Mesendoderm (in vitro differentiated cells): ENCODE data around the gene MESP1.

Experiments
- DNase-seq: peaks from one replicate; pipeline ENCODE4 v3.0.0; 2013
- H2AK5ac ChIP-seq: 2 replicates; pipeline ENCODE4 v1.6.1; 2013; ENCODE audit warnings: low read length, inconsistent platforms
- H2BK120ac ChIP-seq: 2 replicates; pipeline ENCODE4 v1.6.1; 2013; ENCODE audit warnings: low read depth, mild to moderate bottlenecking, low read length, moderate library complexity, mixed read lengths
- H2BK15ac ChIP-seq: replicated peaks from 2 replicates; pipeline ENCODE4 v1.6.1; 2013; ENCODE audit warnings: low read depth, mild to moderate bottlenecking, moderate library complexity
- H2BK5ac ChIP-seq: 2 replicates; pipeline ENCODE4 v1.6.1; 2013; ENCODE audit warnings: low read length, inconsistent platforms
- H3K18ac ChIP-seq: 2 replicates; pipeline ENCODE4 v1.6.1; 2013; ENCODE audit warnings: mild to moderate bottlenecking, low read length, mixed read lengths
- H3K23ac ChIP-seq: one replicate; pipeline ENCODE4 v1.6.1; 2013; ENCODE audit warnings: low read length
- H3K27ac ChIP-seq: 2 replicates; pipeline ENCODE4 v1.5.1; 2013; ENCODE audit warnings: low read depth, mild to moderate bottlenecking, inconsistent platforms, low read length, moderate library complexity
- H3K27me3 ChIP-seq: 2 replicates; pipeline ENCODE4 v1.6.1; 2013; ENCODE audit warnings: low read length, control low read depth, mild to moderate bottlenecking, inconsistent platforms; ENCODE audit not compliant: insufficient read depth, poor library complexity
- H3K36me3 ChIP-seq: 2 replicates; pipeline ENCODE4 v1.6.1; 2013; ENCODE audit warnings: low read length, inconsistent platforms; ENCODE audit not compliant: control insufficient read depth, insufficient read depth
- H3K4ac ChIP-seq: one replicate; pipeline ENCODE4 v1.6.1; 2013; ENCODE audit warnings: low read depth, mild to moderate bottlenecking, low read length, moderate library complexity
- H3K4me1 ChIP-seq: 2 replicates; pipeline ENCODE4 v1.6.1; 2013; ENCODE audit warnings: low read depth, low read length, inconsistent platforms; ENCODE audit not compliant: control insufficient read depth
- H3K4me2 ChIP-seq: 2 replicates; pipeline ENCODE4 v1.6.1; 2013; ENCODE audit warnings: low read length
- H3K4me3 ChIP-seq: 2 replicates; pipeline ENCODE4 v1.5.1; 2013; ENCODE audit warnings: mild to moderate bottlenecking, low read length
- H3K56ac ChIP-seq: one replicate; pipeline ENCODE4 v1.6.1; 2013; ENCODE audit warnings: low read length
- H3K79me1 ChIP-seq: 2 replicates; pipeline ENCODE4 v1.6.1; 2013; ENCODE audit warnings: low read length, inconsistent platforms
- H3K79me2 ChIP-seq: 2 replicates; pipeline ENCODE4 v1.6.1; 2013; ENCODE audit warnings: mild to moderate bottlenecking, low read length; ENCODE audit not compliant: control insufficient read depth, insufficient read depth
- H3K9ac ChIP-seq: 2 replicates; pipeline ENCODE4 v1.6.1; 2013; ENCODE audit warnings: low read length, inconsistent platforms
- H4K5ac ChIP-seq: one replicate; pipeline ENCODE4 v1.6.1; 2013; ENCODE audit warnings: low read length
- H4K8ac ChIP-seq: one replicate; pipeline ENCODE4 v1.6.1; 2013; ENCODE audit warnings: low read depth, mild to moderate bottlenecking, control low read depth, low read length, moderate library complexity
- WGBS: extraction: QIAGEN DNeasy Blood & Tissue Kit; methylation state at CpG from one replicate; pipeline ENCODE4 v1.1.7; 2013; ENCODE audit warnings: low lambda C conversion rate, missing lambda C conversion rate; ENCODE audit not compliant: insufficient coverage; ENCODE audit errors: extremely low coverage; 5-methylcytosine and 5-hydroxymethylcytosine counted together

The MESP1 gene

GRCh38 chr15:89743011-89743410 is 8.0 kb downstream of the MESP1 start:
- H3K36me3 ChIP-seq, result no peaks in the 10 kb centered on the region
- H3K27ac ChIP-seq, result no peak overlapping the region
- H3K4me3 ChIP-seq, result no peak overlapping the region
- H3K23ac ChIP-seq, result no peak overlapping the region
- no peak overlapping the region for H2BK120ac ChIP-seq
- no peak overlapping the region for H3K9ac ChIP-seq
- peaks cover 2% of the 10 kb centered on the region for H3K79me1 ChIP-seq
- no peaks in the 10 kb centered on the region for H3K4me1 ChIP-seq
- H3K79me2 ChIP-seq, result peaks cover 2% of the 10 kb centered on the region
- no peak overlapping the region for H2BK5ac ChIP-seq
- no peak overlapping the region for H3K4ac ChIP-seq
- H3K56ac ChIP-seq, result no peak overlapping the region
- WGBS, result no CpG with 5 or more reads among the region's 8 CpGs
- H3K18ac ChIP-seq, result no peak overlapping the region
- H3K4me2 ChIP-seq, result no peak overlapping the region
- no peak overlapping the region for H2BK15ac ChIP-seq
- no peak overlapping the region for H4K5ac ChIP-seq
- no peak overlapping the region for H2AK5ac ChIP-seq
- H4K8ac ChIP-seq, result no peak overlapping the region
- H3K27me3 ChIP-seq, result no peaks in the 10 kb centered on the region
- DNase-seq, result no peak

- H3K56ac ChIP-seq, result no peak overlapping the region
- no peak overlapping the region for H3K4me2 ChIP-seq
- no peaks in the 10 kb centered on the region for H3K36me3 ChIP-seq
- no peak overlapping the region for H2BK5ac ChIP-seq
- H2BK120ac ChIP-seq, result no peak overlapping the region
- H4K8ac ChIP-seq, result no peak overlapping the region
- no peak overlapping the region for H3K27ac ChIP-seq
- no peaks in the 10 kb centered on the region for H3K79me1 ChIP-seq
- H3K4me3 ChIP-seq, result no peak overlapping the region
- no peak overlapping the region for H3K4ac ChIP-seq
- no peak overlapping the region for H3K9ac ChIP-seq
- no peak overlapping the region for H2BK15ac ChIP-seq
- no CpG with 5 or more reads among the region's 8 CpGs for WGBS
- H3K18ac ChIP-seq, result no peak overlapping the region
- peak; percentile 90 for DNase-seq
- no peak overlapping the region for H3K23ac ChIP-seq
- H3K27me3 ChIP-seq, result no peaks in the 10 kb centered on the region
- H4K5ac ChIP-seq, result no peak overlapping the region
- H2AK5ac ChIP-seq, result no peak overlapping the region
- H3K4me1 ChIP-seq, result no peaks in the 10 kb centered on the region
- no peaks in the 10 kb centered on the region for H3K79me2 ChIP-seq
These were observed 10.9 kb downstream of the MESP1 start for GRCh38 chr15:89740137-89740536.

GRCh38 chr15:89735773-89736172 is 15.3 kb downstream of the MESP1 start:
- no peak overlapping the region for H2BK15ac ChIP-seq
- no peaks in the 10 kb centered on the region for H3K36me3 ChIP-seq
- DNase-seq, result peak; percentile 45
- no peak overlapping the region for H3K56ac ChIP-seq
- no peaks in the 10 kb centered on the region for H3K4me1 ChIP-seq
- WGBS, result no CpG with 5 or more reads among the region's 4 CpGs
- no peak overlapping the region for H3K9ac ChIP-seq
- no peak overlapping the region for H2BK5ac ChIP-seq
- no peak overlapping the region for H2BK120ac ChIP-seq
- H3K23ac ChIP-seq, result no peak overlapping the region
- no peaks in the 10 kb centered on the region for H3K79me2 ChIP-seq
- H4K5ac ChIP-seq, result no peak overlapping the region
- H3K4ac ChIP-seq, result no peak overlapping the region
- no peak overlapping the region for H3K27ac ChIP-seq
- no peak overlapping the region for H3K4me2 ChIP-seq
- H2AK5ac ChIP-seq, result no peak overlapping the region
- H3K27me3 ChIP-seq, result no peaks in the 10 kb centered on the region
- no peaks in the 10 kb centered on the region for H3K79me1 ChIP-seq
- no peak overlapping the region for H3K18ac ChIP-seq
- H3K4me3 ChIP-seq, result no peak overlapping the region
- H4K8ac ChIP-seq, result no peak overlapping the region

- H3K79me2 ChIP-seq, result no peaks in the 10 kb centered on the region
- no peak overlapping the region for H3K4me3 ChIP-seq
- H2BK120ac ChIP-seq, result no peak overlapping the region
- no CpG with 5 or more reads among the region's 8 CpGs for WGBS
- no peak overlapping the region for H2AK5ac ChIP-seq
- no peak overlapping the region for H3K56ac ChIP-seq
- H3K4me2 ChIP-seq, result no peak overlapping the region
- no peak overlapping the region for H2BK15ac ChIP-seq
- H3K4ac ChIP-seq, result no peak overlapping the region
- H3K27ac ChIP-seq, result no peak overlapping the region
- H3K79me1 ChIP-seq, result no peaks in the 10 kb centered on the region
- DNase-seq, result no peak
- no peak overlapping the region for H3K9ac ChIP-seq
- no peak overlapping the region for H4K8ac ChIP-seq
- no peak overlapping the region for H3K23ac ChIP-seq
- H2BK5ac ChIP-seq, result no peak overlapping the region
- H3K27me3 ChIP-seq, result no peaks in the 10 kb centered on the region
- no peak overlapping the region for H3K18ac ChIP-seq
- H4K5ac ChIP-seq, result no peak overlapping the region
- H3K36me3 ChIP-seq, result no peaks in the 10 kb centered on the region
- no peaks in the 10 kb centered on the region for H3K4me1 ChIP-seq
These were observed 18.4 kb downstream of the MESP1 start for GRCh38 chr15:89732451-89733172.

GRCh38 chr15:89731275-89731674 is 19.8 kb downstream of the MESP1 start:
- no peaks in the 10 kb centered on the region for H3K79me2 ChIP-seq
- no peak overlapping the region for H4K5ac ChIP-seq
- H4K8ac ChIP-seq, result no peak overlapping the region
- H3K18ac ChIP-seq, result no peak overlapping the region
- H2BK120ac ChIP-seq, result no peak overlapping the region
- H3K4me1 ChIP-seq, result no peaks in the 10 kb centered on the region
- H3K36me3 ChIP-seq, result no peaks in the 10 kb centered on the region
- no peak overlapping the region for H3K27ac ChIP-seq
- no peak overlapping the region for H3K23ac ChIP-seq
- no peak overlapping the region for H3K4me2 ChIP-seq
- WGBS, result no CpG with 5 or more reads among the region's 5 CpGs
- no peak overlapping the region for H3K56ac ChIP-seq
- no peak overlapping the region for H2BK5ac ChIP-seq
- no peaks in the 10 kb centered on the region for H3K79me1 ChIP-seq
- no peak for DNase-seq
- no peak overlapping the region for H2BK15ac ChIP-seq
- H3K4ac ChIP-seq, result no peak overlapping the region
- H2AK5ac ChIP-seq, result no peak overlapping the region
- H3K4me3 ChIP-seq, result no peak overlapping the region
- H3K27me3 ChIP-seq, result no peaks in the 10 kb centered on the region
- H3K9ac ChIP-seq, result no peak overlapping the region

GRCh38 chr15:89728254-89728653 is 22.8 kb downstream of the MESP1 start:
- Histone ChIP-seq H3K18ac (no peak overlapping the region), H3K23ac (no peak overlapping the region), H3K27me3 (no peaks in the 10 kb centered on the region), H3K56ac (no peak overlapping the region), H3K36me3 (no peaks in the 10 kb centered on the region), H3K4ac (no peak overlapping the region), H3K27ac (no peak overlapping the region), H3K9ac (no peak overlapping the region), H2BK120ac (no peak overlapping the region), H2BK15ac (no peak overlapping the region), H3K79me2 (no peaks in the 10 kb centered on the region), H3K4me2 (no peak overlapping the region), H2AK5ac (no peak overlapping the region), H3K4me1 (no peaks in the 10 kb centered on the region), H4K8ac (no peak overlapping the region), H3K4me3 (no peak overlapping the region), H2BK5ac (no peak overlapping the region), H3K79me1 (no peaks in the 10 kb centered on the region), H4K5ac (no peak overlapping the region)
- WGBS, result no CpG with 5 or more reads among the region's 2 CpGs
- no peak for DNase-seq
